GM10248 (cell line): ENCODE data around the gene PKP1.

Source experiments
- CTCF ChIA-PET: fragments of 300-600 bp; sonication (Branson Sonifier 250); formaldehyde crosslinking; extraction: SDS; loops from one replicate; lab custom pipeline; 2021; ENCODE audit warnings: antibody characterized with exemption; lab: Yijun Ruan, JAX
- POLR2A ChIA-PET: fragments of 350-650 bp; sonication (Branson Sonifier 250); formaldehyde crosslinking; extraction: SDS; loops from one replicate; lab custom pipeline; 2020; ENCODE audit warnings: antibody characterized with exemption; lab: Yijun Ruan, JAX
- DNase-seq: peaks from one replicate; pipeline ENCODE4 v3.0.0; 2012; ENCODE audit errors: extremely low spot score
- TF ChIP-seq, protein P1 (sequence below): IDR thresholded peaks from 2 replicates; pipeline ENCODE4 v1.5.1; 2012; ENCODE audit warnings: mild to moderate bottlenecking, low read depth; ENCODE audit errors: extremely low read depth, missing control alignments, control extremely low read depth

The PKP1 gene

GRCh38 chr1:201369209-201369608, 85.9 kb downstream of the PKP1 start:
- POLR2A ChIA-PET, result no interaction called here
- TF ChIP-seq, protein P1, sequence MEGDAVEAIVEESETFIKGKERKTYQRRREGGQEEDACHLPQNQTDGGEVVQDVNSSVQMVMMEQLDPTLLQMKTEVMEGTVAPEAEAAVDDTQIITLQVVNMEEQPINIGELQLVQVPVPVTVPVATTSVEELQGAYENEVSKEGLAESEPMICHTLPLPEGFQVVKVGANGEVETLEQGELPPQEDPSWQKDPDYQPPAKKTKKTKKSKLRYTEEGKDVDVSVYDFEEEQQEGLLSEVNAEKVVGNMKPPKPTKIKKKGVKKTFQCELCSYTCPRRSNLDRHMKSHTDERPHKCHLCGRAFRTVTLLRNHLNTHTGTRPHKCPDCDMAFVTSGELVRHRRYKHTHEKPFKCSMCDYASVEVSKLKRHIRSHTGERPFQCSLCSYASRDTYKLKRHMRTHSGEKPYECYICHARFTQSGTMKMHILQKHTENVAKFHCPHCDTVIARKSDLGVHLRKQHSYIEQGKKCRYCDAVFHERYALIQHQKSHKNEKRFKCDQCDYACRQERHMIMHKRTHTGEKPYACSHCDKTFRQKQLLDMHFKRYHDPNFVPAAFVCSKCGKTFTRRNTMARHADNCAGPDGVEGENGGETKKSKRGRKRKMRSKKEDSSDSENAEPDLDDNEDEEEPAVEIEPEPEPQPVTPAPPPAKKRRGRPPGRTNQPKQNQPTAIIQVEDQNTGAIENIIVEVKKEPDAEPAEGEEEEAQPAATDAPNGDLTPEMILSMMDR, result no peak
- CTCF ChIA-PET, result no interaction called here
- no peak for DNase-seq

DNA sequence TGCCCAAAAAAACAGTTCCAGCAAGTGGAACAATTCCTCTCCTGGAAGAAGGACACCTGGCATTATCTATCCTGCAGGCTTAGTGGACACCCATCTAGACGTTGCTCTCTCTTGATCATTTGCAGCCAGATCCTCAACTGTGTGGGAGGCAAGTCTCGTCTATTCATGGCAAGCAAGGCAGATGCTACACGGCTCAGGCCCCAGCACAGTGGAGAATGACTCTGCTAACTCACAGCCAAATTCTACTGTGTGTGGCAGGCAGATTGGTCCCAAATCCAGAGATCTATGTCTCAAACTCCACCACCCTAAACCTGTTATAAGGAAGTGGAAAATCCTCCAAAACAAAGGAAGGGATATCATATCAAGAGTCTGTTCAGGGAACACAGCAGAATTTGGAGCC, 87.2 kb downstream of the PKP1 start:
- POLR2A ChIA-PET, result no interaction called here

GRCh38 chr1:201371276-201371675, 88.0 kb downstream of the PKP1 start:
- ChIA-PET CTCF (interaction anchor here (1.0 to 2.1 kb wide), 4 partner anchors 8 to 142 kb away, joined by 3 to 10 read pairs (median 3); no protein-coding TSS in a partner anchor), POLR2A (no interaction called here)
- no peak for DNase-seq
- TF ChIP-seq, protein P1, result no peak

More for the DNA sequence above, 87.2 kb downstream of the PKP1 start:
- TF ChIP-seq, protein P1, result no peak
- CTCF ChIA-PET, result interaction anchor here (1.0 to 2.1 kb wide), 4 partner anchors 9 to 143 kb away, joined by 3 to 10 read pairs (median 3); no protein-coding TSS in a partner anchor
- no peak for DNase-seq

DNA sequence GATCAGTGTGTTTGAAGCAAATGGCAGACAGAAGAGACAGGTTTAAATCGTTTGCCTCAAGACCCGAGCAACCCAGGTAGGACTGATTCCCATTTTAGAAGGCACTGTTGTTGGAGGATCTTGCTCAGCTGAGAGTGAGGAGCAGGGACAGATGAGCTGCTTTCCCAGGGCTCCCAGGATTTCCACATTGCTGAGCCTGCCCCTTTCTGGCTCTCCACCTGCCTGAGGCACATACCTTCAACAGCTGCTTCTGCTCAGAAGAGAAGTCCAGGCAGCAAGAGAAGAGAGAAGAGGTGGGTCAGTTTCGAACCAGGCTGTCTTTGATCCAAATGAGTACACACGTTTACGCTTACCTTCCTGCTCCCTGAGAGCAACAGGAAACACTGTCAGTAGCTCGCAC, 88.5 kb downstream of the PKP1 start:
- ChIA-PET POLR2A (no interaction called here), CTCF (interaction anchor here (1.1 to 2.1 kb wide), 4 partner anchors 10 to 142 kb away, joined by 3 to 10 read pairs (median 3); no protein-coding TSS in a partner anchor)
- TF ChIP-seq, protein P1, result no peak
- no peak for DNase-seq

- TF ChIP-seq, protein P1, result no peak
- POLR2A ChIA-PET, result no interaction called here
- CTCF ChIA-PET, result interaction anchor here (1.1 to 3.2 kb wide), 2 partner anchors 11 to 13 kb away, joined by 4 to 18 read pairs; no protein-coding TSS in a partner anchor
- no peak for DNase-seq
Observed at GRCh38 chr1:201374364-201374763, 91.1 kb downstream of the PKP1 start.

DNA sequence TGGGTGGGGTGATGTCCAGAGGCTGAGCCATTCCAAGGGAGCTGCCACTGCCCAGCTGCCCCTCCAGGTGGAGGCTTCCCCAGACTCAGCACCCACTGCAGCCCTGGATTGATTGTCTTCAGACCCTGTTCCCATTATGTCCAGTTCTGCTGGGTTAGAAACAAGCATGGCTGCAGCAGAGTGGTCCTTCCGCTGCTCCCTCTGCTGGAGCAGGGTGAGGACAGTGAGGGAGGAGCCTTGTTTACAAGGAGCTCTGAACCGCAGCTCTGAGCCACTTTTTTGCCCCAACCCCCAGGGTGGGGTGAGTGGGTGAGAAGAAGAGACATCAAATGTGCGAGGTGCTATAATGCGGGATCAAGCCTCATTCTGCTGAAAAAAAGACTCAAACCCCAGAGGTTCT, 91.9 kb downstream of the PKP1 start:
- TF ChIP-seq, protein P1, result no peak
- ChIA-PET CTCF (interaction anchor here (0.9 to 3.2 kb wide), 4 partner anchors 9 to 27 kb away, joined by 3 to 18 read pairs (median 10); no protein-coding TSS in a partner anchor), POLR2A (no interaction called here)
- DNase-seq, result no peak
